CD4-positive, alpha-beta T cell (primary cell): ENCODE data around the gene KHK. TPM values are rescaled to one million over a fixed set of nuclear protein-coding genes. Genes with fewer than 3 reads are reported as not detected.

Experiments
- ATAC-seq: fragments of 200-7000 bp; cut with Tn5 transposase; one replicate; pipeline ENCODE4 v1.10.0; 2022; ENCODE audit warnings: mild to moderate bottlenecking; ENCODE audit not compliant: poor library complexity
- CTCF ChIA-PET: fragments of 350-600 bp; sonication (Branson Sonifier 250); formaldehyde crosslinking; loops from one replicate; lab custom pipeline; 2021; ENCODE audit warnings: antibody characterized with exemption, inconsistent platforms; lab: Charles Lee
- POLR2A ChIA-PET: fragments of 350-600 bp; sonication (Branson Sonifier 250); formaldehyde crosslinking; loops from one replicate; lab custom pipeline; 2021; ENCODE audit warnings: antibody characterized with exemption, inconsistent platforms; lab: Charles Lee
- DNase-seq, 14 experiments: peaks; one replicate each; pipeline ENCODE4 v3.0.0-alpha.2; 2013 to 2020; ENCODE audit warnings: mixed read lengths in 2 of 14
- H3K27ac ChIP-seq, 2 donors: one replicate each; pipeline versions ENCODE4 v1.5.1 to v1.7.0; 2013; ENCODE audit warnings: low read length in 2 of 2, low read depth in 1 of 2, mild to moderate bottlenecking in 1 of 2
- H3K27me3 ChIP-seq, 2 experiments: 1 replicate in 1 of 2; 2 replicates in 1 of 2; pipeline versions ENCODE4 v1.6.1 to v1.7.0; 2013; ENCODE audit warnings: low read length in 2 of 2, control low read depth in 1 of 2, mild to moderate bottlenecking in 1 of 2, moderate library complexity in 1 of 2; ENCODE audit not compliant: insufficient read depth in 2 of 2, control insufficient read depth in 1 of 2
- H3K36me3 ChIP-seq: one replicate; pipeline ENCODE4 v1.6.1; 2013; ENCODE audit warnings: low read length, control low read depth; ENCODE audit not compliant: insufficient read depth
- H3K4me1 ChIP-seq: one replicate; pipeline ENCODE4 v1.6.1; 2013; ENCODE audit warnings: low read length, control low read depth; ENCODE audit not compliant: insufficient read depth
- H3K4me3 ChIP-seq: one replicate; pipeline ENCODE4 v1.5.1; 2013; ENCODE audit warnings: mild to moderate bottlenecking, low read length, moderate library complexity
- H3K9me3 ChIP-seq, 2 experiments: 1 replicate in 1 of 2; 2 replicates in 1 of 2; pipeline versions ENCODE4 v1.6.1 to v1.7.0; 2013; ENCODE audit warnings: low read length in 2 of 2, mild to moderate bottlenecking in 2 of 2, control low read depth in 1 of 2, moderate library complexity in 1 of 2; ENCODE audit not compliant: control insufficient read depth in 1 of 2, insufficient read depth in 1 of 2
- H3K27ac Mint-ChIP-seq: one replicate; pipeline ENCODE4 v1.8.0; 2020; ENCODE audit warnings: mixed read lengths
- H3K27me3 Mint-ChIP-seq: one replicate; pipeline ENCODE4 v1.8.0; 2021; ENCODE audit warnings: mixed read lengths
- H3K36me3 Mint-ChIP-seq: one replicate; pipeline ENCODE4 v1.8.0; 2021; ENCODE audit warnings: low read depth, mixed read lengths
- H3K4me1 Mint-ChIP-seq: one replicate; pipeline ENCODE4 v1.8.0; 2021; ENCODE audit warnings: low read depth, mixed read lengths
- H3K4me3 Mint-ChIP-seq: one replicate; pipeline ENCODE4 v1.8.0; 2020; ENCODE audit warnings: mild to moderate bottlenecking, mixed read lengths
- H3K9me3 Mint-ChIP-seq: one replicate; pipeline ENCODE4 v1.8.0; 2020; ENCODE audit warnings: mixed read lengths
- CTCF ChIP-seq: fragments of 200-600 bp; IDR thresholded peaks from one replicate; pipeline ENCODE4 v1.8.0; 2022; ENCODE audit warnings: antibody characterized with exemption, mild to moderate bottlenecking
- intact Hi-C, 2 experiments: fragments of 100-400 bp; cut with DNase I in 1 of 2; cut with micrococcal nuclease in 1 of 2; formaldehyde crosslinking; loops; one replicate each; pipeline versions ENCODE4 v1.15.1 to v1.9.0; 2023 to 2025; cut with DNase I, micrococcal nuclease
- total RNA-seq, 174 experiments: library from RNA in 2 of 174; stranded (reverse) in 2 of 174; gene quantifications; one replicate each; pipeline ENCODE4 v1.2.3 and lab custom pipeline; 2021 to 2026

Gene KHK
- total RNA-seq, 2 experiments from 2014 or later = 4.7 TPM

- Mint-ChIP-seq H3K36me3 (peaks cover 74% of the 10 kb centered on the region), H3K27me3 (no peaks in the 10 kb centered on the region), H3K27ac (no peak overlapping the region), H3K4me1 (peaks cover 13% of the 10 kb centered on the region), H3K4me3 (no peak overlapping the region), H3K9me3 (no peaks in the 10 kb centered on the region)
- intact Hi-C loops = no loop called here
- POLR2A ChIA-PET = interaction anchor here (1.4 to 1.9 kb wide), 2 partner anchors 10 to 11 kb away, joined by 3 to 9 read pairs; no protein-coding TSS in a partner anchor
- H3K27ac ChIP-seq = no peak overlapping the region
- no peak overlapping the region for H3K4me3 ChIP-seq
- ATAC-seq (no peak), DNase-seq (no peak)
- no peak for TF ChIP-seq CTCF
- no peaks in the 10 kb centered on the region for H3K9me3 ChIP-seq
- H3K36me3 ChIP-seq = peaks cover 68% of the 10 kb centered on the region
- CTCF ChIA-PET = interaction anchor here (1.3 kb wide), 1 partner anchor 9 kb away, joined by 4 read pairs; no protein-coding TSS in a partner anchor
- H3K4me1 ChIP-seq = peaks cover 6% of the 10 kb centered on the region
- no peaks in the 10 kb centered on the region for H3K27me3 ChIP-seq
Measured at GRCh38 chr2:27039426-27039825, 47.1 kb upstream of the KHK start.

- Histone ChIP-seq H3K36me3 (peaks cover 68% of the 10 kb centered on the region), H3K4me3 (no peak overlapping the region), H3K4me1 (peaks cover 4% of the 10 kb centered on the region), H3K27me3 (no peaks in the 10 kb centered on the region), H3K9me3 (no peaks in the 10 kb centered on the region), H3K27ac (no peak overlapping the region)
- intact Hi-C loops = no loop called here
- TF ChIP-seq CTCF = no peak
- DNase-seq (no peak), ATAC-seq (no peak)
- H3K27me3 Mint-ChIP-seq = no peaks in the 10 kb centered on the region
- H3K36me3 Mint-ChIP-seq = peaks cover 74% of the 10 kb centered on the region
- H3K4me1 Mint-ChIP-seq = peaks cover 11% of the 10 kb centered on the region
- no peak overlapping the region for H3K27ac Mint-ChIP-seq
- ChIA-PET POLR2A (interaction anchor here (1.4 to 1.9 kb wide), 2 partner anchors 9 to 11 kb away, joined by 3 to 9 read pairs; no protein-coding TSS in a partner anchor), CTCF (interaction anchor here (1.3 kb wide), 1 partner anchor 10 kb away, joined by 4 read pairs; no protein-coding TSS in a partner anchor)
- H3K9me3 Mint-ChIP-seq = no peaks in the 10 kb centered on the region
- H3K4me3 Mint-ChIP-seq = no peak overlapping the region
Measured at GRCh38 chr2:27039871-27040270, 46.7 kb upstream of the KHK start.

- Mint-ChIP-seq H3K4me1 (peaks cover 8% of the 10 kb centered on the region), H3K27me3 (no peaks in the 10 kb centered on the region), H3K4me3 (no peak overlapping the region), H3K36me3 (peaks cover 69% of the 10 kb centered on the region), H3K27ac (no peak overlapping the region), H3K9me3 (no peaks in the 10 kb centered on the region)
- Histone ChIP-seq H3K9me3 (no peaks in the 10 kb centered on the region), H3K4me1 (peaks cover 3% of the 10 kb centered on the region), H3K4me3 (no peak overlapping the region), H3K36me3 (peaks cover 64% of the 10 kb centered on the region), H3K27ac (no peak overlapping the region), H3K27me3 (no peaks in the 10 kb centered on the region)
- TF ChIP-seq CTCF = no peak
- DNase-seq (no peak), ATAC-seq (no peak)
- ChIA-PET POLR2A (interaction anchor here (1.4 to 1.9 kb wide), 2 partner anchors 9 to 10 kb away, joined by 3 to 9 read pairs; no protein-coding TSS in a partner anchor), CTCF (interaction anchor here (1.3 kb wide), 1 partner anchor 10 kb away, joined by 4 read pairs; no protein-coding TSS in a partner anchor)
- intact Hi-C loops = no loop called here
Measured at GRCh38 chr2:27040282-27040681, 46.3 kb upstream of the KHK start.
